A673 (cell line): ENCODE data around the gene LMO2. TPM values are rescaled to one million over a fixed set of nuclear protein-coding genes. Genes with fewer than 3 reads are reported as not detected.

ENCODE experiments used
- Bru-seq: library from RNA; stranded (reverse); fragments of 400-500 nt; gene quantifications from one replicate; lab custom pipeline; 2021; lab: Mats Ljungman, UMichigan
- BruChase-seq, 2 experiments: library from RNA; stranded (reverse); fragments of 400-500 nt; gene quantifications; one replicate each; lab custom pipeline; 2021; lab: Mats Ljungman, UMichigan
- BruUV-seq: library from RNA; stranded (reverse); fragments of 400-500 nt; replicated peaks from 2 replicates; lab custom pipeline; 2021; lab: Mats Ljungman, UMichigan
- CTCF ChIA-PET: fragments of 300-600 bp; sonication (Branson Sonifier 250); formaldehyde crosslinking; loops from one replicate; lab custom pipeline; 2022; ENCODE audit warnings: antibody characterized with exemption; lab: Charles Lee
- POLR2A ChIA-PET: fragments of 300-600 bp; sonication (Branson Sonifier 250); formaldehyde crosslinking; loops from one replicate; lab custom pipeline; 2022; ENCODE audit warnings: antibody characterized with exemption; ENCODE audit not compliant: low non-redundant PET; lab: Charles Lee
- DNase-seq: peaks from one replicate; pipeline ENCODE4 v3.0.0-alpha.2; 2015; ENCODE audit warnings: low spot score
- H3K27ac ChIP-seq: fragments of 200-600 bp; sonication (generic); 2 replicates; pipeline ENCODE4 v1.5.1; 2016; ENCODE audit warnings: mixed run types, low read depth, mild to moderate bottlenecking, mixed read lengths, antibody characterized with exemption, low read length; ENCODE audit not compliant: poor library complexity, severe bottlenecking
- H3K27me3 ChIP-seq: fragments of 200-600 bp; sonication (generic); replicated peaks from 2 replicates; pipeline ENCODE4 v1.6.1; 2017; ENCODE audit warnings: mixed run types, low read depth, mild to moderate bottlenecking, mixed read lengths, antibody characterized with exemption, low read length; ENCODE audit not compliant: insufficient read depth, poor library complexity
- H3K36me3 ChIP-seq: fragments of 200-600 bp; sonication (generic); 2 replicates; pipeline ENCODE4 v1.6.1; 2016; ENCODE audit warnings: mixed run types, mild to moderate bottlenecking, mixed read lengths, antibody characterized with exemption, low read length; ENCODE audit not compliant: insufficient read depth, poor library complexity, severe bottlenecking
- H3K4me1 ChIP-seq: fragments of 200-600 bp; sonication (generic); 2 replicates; pipeline ENCODE4 v1.6.1; 2017; ENCODE audit warnings: mixed run types, mild to moderate bottlenecking, mixed read lengths, antibody characterized with exemption, low read length; ENCODE audit not compliant: insufficient read depth, poor library complexity, severe bottlenecking
- H3K4me3 ChIP-seq: fragments of 200-600 bp; sonication (generic); 2 replicates; pipeline ENCODE4 v1.5.1; 2016; ENCODE audit warnings: low read depth, mixed run types, mild to moderate bottlenecking, mixed read lengths, low read length; ENCODE audit not compliant: poor library complexity, severe bottlenecking
- H3K9me3 ChIP-seq: fragments of 200-600 bp; sonication (generic); 2 replicates; pipeline ENCODE4 v1.6.1; 2016; ENCODE audit warnings: mixed run types, low read depth, mild to moderate bottlenecking, mixed read lengths, antibody characterized with exemption, low read length; ENCODE audit not compliant: poor library complexity, severe bottlenecking
- EZH2 ChIP-seq: fragments of 200-600 bp; sonication (generic); IDR thresholded peaks from 2 replicates; pipeline ENCODE4 v1.6.1; 2017; ENCODE audit warnings: borderline replicate concordance, low read depth, mild to moderate bottlenecking, mixed read lengths, antibody characterized with exemption, low read length; ENCODE audit not compliant: poor library complexity, severe bottlenecking
- intact Hi-C: fragments of 100-400 bp; cut with micrococcal nuclease; formaldehyde crosslinking; loops from one replicate; pipeline ENCODE4 v1.10.0; 2022; ENCODE audit not compliant: unreplicated experiment
- long read RNA-seq: library from polyadenylated mRNA; stranded (forward); transcript quantifications from one replicate; pipeline ENCODE4 v2.0.0, GENCODE V29; 2022
- total RNA-seq: library from RNA; stranded (reverse); gene quantifications from 2 replicates; pipeline ENCODE4 v1.2.3, GENCODE V29; 2021
- TF ChIP-seq, protein P1 (sequence below): fragments of 300-800, 200-600 bp; sonication (generic); conservative IDR thresholded peaks from 2 replicates; pipeline ENCODE4 v1.5.1; 2017; ENCODE audit warnings: low read depth, mild to moderate bottlenecking, antibody characterized with exemption, low read length, moderate library complexity, mixed read lengths

Gene LMO2
- total RNA-seq (39.0 and 46.7 TPM in 2 replicates), Bru-seq, nascent RNA (percentile 64 among the genes with signal in this experiment), BruChase-seq, experiment 1, labeled RNA remaining after a 2-hour chase (percentile 58 among the genes with signal in this experiment), BruChase-seq, experiment 2, labeled RNA remaining after a 6-hour chase (percentile 57 among the genes with signal in this experiment)
- long read RNA-seq, partial matches to known transcripts = 2 of 9 reads
- long read RNA-seq, other reads (novel, unspliced or antisense) = 4 of 9 reads

DNA sequence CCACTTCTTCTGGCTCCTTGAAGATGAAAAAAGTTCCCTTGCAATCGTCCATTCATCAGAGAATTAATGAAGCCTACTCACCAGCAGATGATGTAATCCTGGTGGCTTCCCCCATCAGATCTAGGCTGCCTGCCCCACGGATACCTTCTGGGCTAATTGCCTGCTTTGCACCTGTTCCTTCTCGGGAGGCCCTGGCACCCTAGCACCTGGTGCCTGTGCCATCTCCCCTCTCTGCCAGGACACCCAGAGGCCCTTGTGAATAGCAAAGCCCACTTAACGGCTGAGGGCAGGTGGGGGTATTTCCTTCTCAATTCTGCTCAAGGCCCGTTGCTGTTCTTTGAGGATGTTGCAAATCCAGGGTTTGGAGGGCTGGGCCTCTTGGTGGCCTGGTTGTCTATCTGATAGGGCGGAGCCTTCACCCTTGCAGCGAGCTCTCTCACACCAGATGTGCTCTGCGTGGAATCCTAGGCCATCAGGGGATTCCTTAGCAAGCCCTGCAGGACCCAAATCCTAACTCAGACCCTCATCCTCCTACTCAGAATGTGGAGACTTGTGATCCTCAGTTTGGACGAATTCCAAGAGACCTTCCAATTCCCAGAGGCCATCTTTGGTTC is at the start of gene LMO2:
LMO2 (minus strand) TSS at position 363 of the 614 bp plus-strand sequence. CDS start 22,360 bp downstream, outside the sequence.
- H3K27me3 ChIP-seq = no peaks in the 10 kb centered on the region
- CTCF ChIA-PET = no interaction called here
- intact Hi-C loops = no loop called here
- no peak within 1 kb of the TSS for H3K4me3 ChIP-seq
- TF ChIP-seq, protein P1, sequence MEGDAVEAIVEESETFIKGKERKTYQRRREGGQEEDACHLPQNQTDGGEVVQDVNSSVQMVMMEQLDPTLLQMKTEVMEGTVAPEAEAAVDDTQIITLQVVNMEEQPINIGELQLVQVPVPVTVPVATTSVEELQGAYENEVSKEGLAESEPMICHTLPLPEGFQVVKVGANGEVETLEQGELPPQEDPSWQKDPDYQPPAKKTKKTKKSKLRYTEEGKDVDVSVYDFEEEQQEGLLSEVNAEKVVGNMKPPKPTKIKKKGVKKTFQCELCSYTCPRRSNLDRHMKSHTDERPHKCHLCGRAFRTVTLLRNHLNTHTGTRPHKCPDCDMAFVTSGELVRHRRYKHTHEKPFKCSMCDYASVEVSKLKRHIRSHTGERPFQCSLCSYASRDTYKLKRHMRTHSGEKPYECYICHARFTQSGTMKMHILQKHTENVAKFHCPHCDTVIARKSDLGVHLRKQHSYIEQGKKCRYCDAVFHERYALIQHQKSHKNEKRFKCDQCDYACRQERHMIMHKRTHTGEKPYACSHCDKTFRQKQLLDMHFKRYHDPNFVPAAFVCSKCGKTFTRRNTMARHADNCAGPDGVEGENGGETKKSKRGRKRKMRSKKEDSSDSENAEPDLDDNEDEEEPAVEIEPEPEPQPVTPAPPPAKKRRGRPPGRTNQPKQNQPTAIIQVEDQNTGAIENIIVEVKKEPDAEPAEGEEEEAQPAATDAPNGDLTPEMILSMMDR = no peak
- no peak for TF ChIP-seq EZH2
- DNase-seq = peak; percentile 54
- no peaks in the 10 kb centered on the region for H3K36me3 ChIP-seq
- H3K27ac ChIP-seq = peak within 1 kb of the TSS; percentile 31
- H3K9me3 ChIP-seq = no peaks in the 10 kb centered on the region
- no TSS peak for BruUV-seq
- H3K4me1 ChIP-seq = peaks cover 52% of the 10 kb centered on the region
- POLR2A ChIA-PET = no interaction called here

DNA sequence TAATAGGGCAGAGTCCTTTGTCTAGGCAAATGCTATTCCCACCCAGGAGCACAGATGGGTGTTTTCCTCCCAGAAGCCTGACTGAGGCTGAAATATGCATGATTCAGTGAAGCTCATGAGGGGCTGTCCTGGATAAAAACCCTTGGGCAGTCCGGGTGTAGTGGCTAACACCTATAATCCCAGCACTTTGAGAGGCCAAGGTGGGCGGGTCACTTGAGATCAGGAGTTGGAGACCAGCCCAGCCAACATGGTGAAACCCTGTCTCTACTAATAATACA is 48.6 kb upstream of the LMO2 start:
- peaks cover 43% of the 10 kb centered on the region for H3K4me1 ChIP-seq
- no peak overlapping the region for H3K27ac ChIP-seq
- no peaks in the 10 kb centered on the region for H3K9me3 ChIP-seq
- no peak for DNase-seq
- BruUV-seq = no TSS peak
- no peak overlapping the region for H3K4me3 ChIP-seq
- ChIA-PET CTCF (no interaction called here), POLR2A (interaction anchor here (0.6 kb wide), 1 partner anchor 439 kb away, joined by 10 read pairs; no protein-coding TSS in a partner anchor)
- intact Hi-C loops = no loop called here
- H3K27me3 ChIP-seq = no peaks in the 10 kb centered on the region
- TF ChIP-seq, protein P1 = no peak
- no peak for TF ChIP-seq EZH2
- no peaks in the 10 kb centered on the region for H3K36me3 ChIP-seq

DNA sequence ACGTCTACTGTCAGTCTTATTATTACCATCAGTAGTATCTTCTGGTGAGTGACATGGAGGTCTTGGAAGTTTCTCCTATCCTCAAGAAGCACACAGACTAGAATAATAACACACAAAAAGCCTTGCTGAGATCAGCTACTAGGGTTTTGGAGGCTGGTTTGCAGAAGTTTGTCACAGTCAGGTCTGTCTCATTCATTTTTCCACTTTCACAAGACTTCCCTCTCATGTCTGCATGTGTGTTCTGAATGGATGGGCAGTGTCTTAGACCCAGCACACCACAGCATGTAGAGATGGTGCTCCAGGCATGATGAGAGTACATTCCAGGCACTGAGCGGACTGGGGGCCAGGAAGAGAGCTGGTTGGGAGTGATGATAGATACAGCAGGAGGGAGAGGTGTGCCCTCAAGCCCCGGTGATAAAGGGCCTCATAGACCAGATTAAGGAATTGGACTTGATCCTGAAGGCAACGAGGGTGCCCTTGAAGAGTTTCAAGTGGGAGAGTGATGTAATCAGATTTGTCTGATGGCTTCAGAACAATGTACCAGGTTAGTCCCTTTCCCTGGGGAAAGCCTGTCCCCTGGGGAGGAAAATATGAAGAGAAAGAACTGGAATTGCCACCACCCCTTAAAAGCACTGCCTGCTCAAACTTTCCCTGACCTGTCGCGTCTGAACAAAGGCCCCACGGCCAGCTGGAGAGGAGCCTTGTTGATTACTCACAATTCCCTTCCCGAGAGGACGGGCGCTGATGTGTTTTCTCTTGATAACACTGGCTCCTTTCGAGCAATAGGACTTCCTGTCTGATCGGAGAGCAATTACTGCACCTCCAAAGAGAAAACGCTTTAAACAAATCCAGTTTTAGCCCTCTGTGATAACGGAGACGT is 45.1 kb upstream of the LMO2 start:
- no peaks in the 10 kb centered on the region for H3K36me3 ChIP-seq
- H3K4me1 ChIP-seq = peaks cover 44% of the 10 kb centered on the region
- peaks cover 11% of the 10 kb centered on the region for H3K9me3 ChIP-seq
- peak overlapping the region; percentile 3 for H3K27ac ChIP-seq
- BruUV-seq = no TSS peak
- no peak overlapping the region for H3K4me3 ChIP-seq
- H3K27me3 ChIP-seq = no peaks in the 10 kb centered on the region
- intact Hi-C loops = no loop called here
- CTCF ChIA-PET = interaction anchor here (0.6 kb wide), 2 partner anchors 11 to 52 kb away, joined by 3 read pairs; no protein-coding TSS in a partner anchor
- no peak for TF ChIP-seq EZH2
- TF ChIP-seq, protein P1 = no peak
- DNase-seq = peak; percentile 85
- POLR2A ChIA-PET = interaction anchor here (0.5 kb wide), 1 partner anchor 71 kb away, joined by 3 read pairs; no protein-coding TSS in a partner anchor
